ENCODE measurements around the gene IPO4. TPM values are rescaled to one million over a fixed set of nuclear protein-coding genes. Genes with fewer than 3 reads are reported as not detected.

Gene IPO4
- total and polyA plus RNA-seq, 9 donors, result 5.6 to 50.9 (median 33.5) TPM

DNA sequence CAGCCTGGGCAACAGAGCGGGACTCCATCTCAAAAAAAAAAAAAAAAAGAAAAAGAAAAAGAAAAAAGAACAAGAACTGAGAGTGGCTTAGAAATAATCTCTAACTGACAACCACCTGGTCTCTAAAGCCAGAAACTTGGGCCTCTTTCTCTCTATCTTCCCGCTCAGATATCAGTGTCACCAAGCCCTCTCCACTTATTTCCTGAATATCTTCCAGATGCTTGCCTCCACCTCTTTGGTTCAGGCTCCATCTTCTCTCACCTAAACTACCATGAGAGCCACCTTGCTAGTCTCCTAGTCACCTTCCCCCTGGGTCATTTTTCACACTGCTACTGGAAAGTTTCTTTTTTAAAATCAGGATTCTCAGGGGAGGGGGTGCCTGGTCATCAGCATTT is 8.4 kb upstream of the IPO4 start:
- H3K4me1 ChIP-seq (ENCODE audit: insufficient read depth), result peaks cover 4% of the 10 kb centered on the region
- H3K27ac ChIP-seq, result no peak overlapping the region
- H3K36me3 ChIP-seq, result no peaks in the 10 kb centered on the region
- no peaks in the 10 kb centered on the region for H3K9me3 ChIP-seq
- DNase-seq, result no peak
- intact Hi-C loops (cut with DNase I), result no loop called here
- 86 to 94% (median 92%) methylated on average over 2 of the region's 2 CpGs for WGBS, 3 donors
- no peaks in the 10 kb centered on the region for H3K27me3 ChIP-seq
- no peak for TF ChIP-seq POLR2A (IDR thresholded peaks at IDR 0.05)
- TF ChIP-seq CTCF (IDR thresholded peaks at IDR 0.05), result no peak
- no peak for TF ChIP-seq EP300 (IDR thresholded peaks at IDR 0.05)
- no peak overlapping the region for H3K4me3 ChIP-seq

GRCh38 chr14:24196071-24197055 is 7.7 kb upstream of the IPO4 start:
- peak overlapping the region; percentile 97 for H3K4me3 ChIP-seq
- no peaks in the 10 kb centered on the region for H3K36me3 ChIP-seq
- DNase-seq, result peak in 1 of 5 donors; percentile 36
- H3K9me3 ChIP-seq, result no peaks in the 10 kb centered on the region
- 32 to 35% (median 32%) methylated on average over 33 of the region's 33 CpGs for WGBS, 3 donors
- intact Hi-C loops (cut with DNase I), result no loop called here
- peak overlapping the region; percentile 80 to 99 for H3K27ac ChIP-seq
- peaks cover 4% of the 10 kb centered on the region for H3K4me1 ChIP-seq (ENCODE audit: insufficient read depth)
- no peaks in the 10 kb centered on the region for H3K27me3 ChIP-seq
- TF ChIP-seq CTCF (IDR thresholded peaks at IDR 0.05) (no peak), POLR2A (IDR thresholded peaks at IDR 0.05) (no peak), EP300 (IDR thresholded peaks at IDR 0.05) (no peak)

DNA sequence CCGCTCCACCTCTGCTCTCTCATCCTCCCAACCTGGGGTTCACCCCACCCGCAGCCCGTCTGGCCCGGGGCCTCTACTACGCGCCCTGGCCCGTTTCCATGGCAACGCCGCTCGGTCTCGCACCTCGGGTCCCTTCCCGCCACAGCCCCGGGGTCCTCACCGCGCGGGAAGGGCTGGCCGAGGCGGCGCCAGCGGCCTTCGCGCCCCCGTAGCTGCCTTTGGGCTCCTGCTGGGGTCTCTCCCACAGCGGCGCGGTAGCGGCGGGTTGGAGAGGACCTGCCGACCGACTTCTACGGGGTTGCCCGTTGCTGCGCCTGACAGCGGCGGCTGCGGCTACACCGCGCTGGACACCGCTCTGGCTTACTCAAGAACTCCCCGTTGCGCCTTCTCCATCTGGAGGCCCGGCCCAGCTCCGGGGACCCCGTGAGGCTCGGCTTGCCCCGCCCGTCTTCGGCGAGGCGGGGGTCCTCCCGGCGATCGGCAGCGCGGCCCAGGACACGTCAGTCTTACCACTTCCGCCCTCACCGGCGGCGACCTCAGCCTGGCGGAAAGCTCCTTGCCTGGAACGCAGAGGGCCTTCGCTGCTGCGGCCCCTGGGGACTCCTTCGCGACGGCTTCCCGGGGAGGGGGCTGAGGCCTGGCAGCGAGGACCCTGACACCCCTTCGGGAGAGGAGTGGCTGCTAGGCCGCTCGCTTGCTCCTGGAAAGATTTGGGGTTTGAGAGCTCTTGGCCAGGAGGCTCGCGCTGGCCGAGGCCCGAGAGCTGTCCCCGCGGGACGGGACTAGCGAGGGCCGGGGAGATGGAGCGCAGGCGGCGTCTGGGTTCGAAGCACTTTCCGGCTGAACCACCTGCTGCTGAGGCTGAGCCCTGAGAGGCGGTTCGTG is 6.8 kb upstream of the IPO4 start, which contains the start of gene TM9SF1:
TM9SF1 (minus strand) TSS at position 256 of the 885 bp plus-strand sequence. CDS start 422 bp downstream, outside the sequence.
- DNase-seq, result peak; percentile 86 to 94 (median 89)
- H3K27ac ChIP-seq, result peak within 1 kb of the TSS; percentile 80 to 99
- peak within 1 kb of the TSS; percentile 97 for H3K4me3 ChIP-seq
- H3K9me3 ChIP-seq, result no peaks in the 10 kb centered on the region
- 0 to 1% (median 1%) methylated on average over 51 to 89 of the region's 89 CpGs for WGBS, 3 donors
- H3K36me3 ChIP-seq, result no peaks in the 10 kb centered on the region
- no peak for TF ChIP-seq EP300 (IDR thresholded peaks at IDR 0.05)
- TF ChIP-seq CTCF (IDR thresholded peaks at IDR 0.05), result peak in 1 of 3 donors; percentile 10
- peak; percentile 69 for TF ChIP-seq POLR2A (IDR thresholded peaks at IDR 0.05)
- peaks cover 4% of the 10 kb centered on the region for H3K4me1 ChIP-seq (ENCODE audit: insufficient read depth)
- H3K27me3 ChIP-seq, result no peaks in the 10 kb centered on the region
- intact Hi-C loops (cut with DNase I), result no loop called here

GRCh38 chr14:24194873-24195185 is 6.2 kb upstream of the IPO4 start:
- DNase-seq, result no peak
- no peaks in the 10 kb centered on the region for H3K9me3 ChIP-seq
- 41 to 51% (median 45%) methylated on average over 8 of the region's 8 CpGs for WGBS, 3 donors
- no peak for TF ChIP-seq CTCF (IDR thresholded peaks at IDR 0.05)
- TF ChIP-seq EP300 (IDR thresholded peaks at IDR 0.05), result no peak
- TF ChIP-seq POLR2A (IDR thresholded peaks at IDR 0.05), result no peak
- intact Hi-C loops (cut with DNase I), result no loop called here
- no peaks in the 10 kb centered on the region for H3K36me3 ChIP-seq
- H3K27me3 ChIP-seq, result no peaks in the 10 kb centered on the region
- H3K27ac ChIP-seq, result peak overlapping the region; percentile 80 to 99
- H3K4me1 ChIP-seq (ENCODE audit: insufficient read depth), result peaks cover 4% of the 10 kb centered on the region
- H3K4me3 ChIP-seq, result peak overlapping the region; percentile 97

Data from ovary (tissue), 9 donors.